Measurements from ENCODE around the gene PPID. TPM values are rescaled to one million over a fixed set of nuclear protein-coding genes. Genes with fewer than 3 reads are reported as not detected.
"Not testable (repeated sequence)": the region's sequence is repeated elsewhere in the genome, so short reads cannot be mapped to it uniquely, and the experiment has no call there.

The PPID gene
- total and polyA plus RNA-seq, 2 donors (not counting 1 experiment from before 2014, with no cell fraction given) = 9.4 to 23.7 TPM

DNA sequence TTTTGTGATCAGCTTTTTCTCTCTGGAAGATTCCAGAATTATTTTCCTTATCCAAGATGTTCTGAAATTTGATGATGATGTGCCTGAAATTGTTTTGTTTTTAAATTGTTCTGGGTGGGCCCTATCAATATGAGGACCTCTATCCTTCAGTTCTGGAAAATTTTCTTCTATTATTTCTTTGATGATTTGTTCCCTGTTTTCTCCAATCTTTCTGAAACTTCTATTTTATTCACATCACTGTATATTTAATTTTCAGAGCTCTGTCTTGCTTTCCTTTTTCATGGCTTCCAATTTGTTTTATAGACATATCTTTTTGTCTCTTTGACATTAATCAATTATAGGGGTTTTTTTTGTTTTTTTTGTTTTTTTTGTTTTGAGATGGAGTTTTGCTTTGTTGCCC lies 33.4 kb upstream of the PPID start:
- Mint-ChIP-seq H3K9me3 (ENCODE audit: insufficient read depth) (no peaks in the 10 kb centered on the region), H3K4me1 (no peaks in the 10 kb centered on the region), H3K27ac (no peak overlapping the region), H3K27me3 (peaks cover 44% of the 10 kb centered on the region), H3K4me3 (no peak overlapping the region)
- Histone ChIP-seq H2AFZ (ENCODE audit: insufficient read depth, low read depth, low read length, poor library complexity, severe bottlenecking) (no peak overlapping the region), H3K9ac (ENCODE audit: low read length) (no peak overlapping the region), H3K36me3 (replicated peaks in 1 of 2; ENCODE audit: control extremely low read depth in 1 of 2, control insufficient read depth in 1 of 2, extremely low read depth in 1 of 2, insufficient read depth in 2 of 2, low read length in 1 of 2) (no peaks in the 10 kb centered on the region), H3K27me3 (replicated peaks in 1 of 4; ENCODE audit: control extremely low read depth in 1 of 4, control insufficient read depth in 3 of 4, insufficient read depth in 4 of 4, low read length in 3 of 4) (peaks cover 0 to 28% (median 16%) of the 10 kb centered on the region in 4 experiments), H3K9me3 (ENCODE audit: control extremely low read depth in 1 of 3, control insufficient read depth in 2 of 3, insufficient read depth in 1 of 3, low read length in 2 of 3) (peaks cover 5 to 22% (median 6%) of the 10 kb centered on the region in 3 donors), H3K4me2 (replicated peaks; ENCODE audit: low read depth, low read length, poor library complexity, severe bottlenecking) (no peak overlapping the region), H4K20me1 (ENCODE audit: control insufficient read depth, insufficient read depth, low read length, poor library complexity, severe bottlenecking) (no peaks in the 10 kb centered on the region), H3K27ac (ENCODE audit: low read length in 2 of 2) (no peak overlapping the region), H3K4me1 (ENCODE audit: control insufficient read depth in 2 of 2, insufficient read depth in 2 of 2, low read length in 2 of 2) (no peaks in the 10 kb centered on the region), H3K4me3 (ENCODE audit: control extremely low read depth in 1 of 5, extremely low read depth in 1 of 5, insufficient read depth in 1 of 5, low read depth in 2 of 5, low read length in 4 of 5) (no peak overlapping the region), H3K79me2 (ENCODE audit: control insufficient read depth, insufficient read depth, low read length) (no peaks in the 10 kb centered on the region)
- ChIA-PET POLR2A (no interaction called here), CTCF (no interaction called here)
- ATAC-seq (ENCODE audit: low read depth) (no peak), DNase-seq (no peak)
- no peak for TF ChIP-seq EZH2 (IDR thresholded peaks at IDR 0.05; ENCODE audit: borderline replicate concordance, insufficient read depth, low read depth, low read length, poor library complexity, severe bottlenecking)
- TF ChIP-seq, protein P1, sequence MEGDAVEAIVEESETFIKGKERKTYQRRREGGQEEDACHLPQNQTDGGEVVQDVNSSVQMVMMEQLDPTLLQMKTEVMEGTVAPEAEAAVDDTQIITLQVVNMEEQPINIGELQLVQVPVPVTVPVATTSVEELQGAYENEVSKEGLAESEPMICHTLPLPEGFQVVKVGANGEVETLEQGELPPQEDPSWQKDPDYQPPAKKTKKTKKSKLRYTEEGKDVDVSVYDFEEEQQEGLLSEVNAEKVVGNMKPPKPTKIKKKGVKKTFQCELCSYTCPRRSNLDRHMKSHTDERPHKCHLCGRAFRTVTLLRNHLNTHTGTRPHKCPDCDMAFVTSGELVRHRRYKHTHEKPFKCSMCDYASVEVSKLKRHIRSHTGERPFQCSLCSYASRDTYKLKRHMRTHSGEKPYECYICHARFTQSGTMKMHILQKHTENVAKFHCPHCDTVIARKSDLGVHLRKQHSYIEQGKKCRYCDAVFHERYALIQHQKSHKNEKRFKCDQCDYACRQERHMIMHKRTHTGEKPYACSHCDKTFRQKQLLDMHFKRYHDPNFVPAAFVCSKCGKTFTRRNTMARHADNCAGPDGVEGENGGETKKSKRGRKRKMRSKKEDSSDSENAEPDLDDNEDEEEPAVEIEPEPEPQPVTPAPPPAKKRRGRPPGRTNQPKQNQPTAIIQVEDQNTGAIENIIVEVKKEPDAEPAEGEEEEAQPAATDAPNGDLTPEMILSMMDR (IDR thresholded peaks at IDR 0.05) = no peak
- intact Hi-C loops (cut with micrococcal nuclease) = no loop called here

DNA sequence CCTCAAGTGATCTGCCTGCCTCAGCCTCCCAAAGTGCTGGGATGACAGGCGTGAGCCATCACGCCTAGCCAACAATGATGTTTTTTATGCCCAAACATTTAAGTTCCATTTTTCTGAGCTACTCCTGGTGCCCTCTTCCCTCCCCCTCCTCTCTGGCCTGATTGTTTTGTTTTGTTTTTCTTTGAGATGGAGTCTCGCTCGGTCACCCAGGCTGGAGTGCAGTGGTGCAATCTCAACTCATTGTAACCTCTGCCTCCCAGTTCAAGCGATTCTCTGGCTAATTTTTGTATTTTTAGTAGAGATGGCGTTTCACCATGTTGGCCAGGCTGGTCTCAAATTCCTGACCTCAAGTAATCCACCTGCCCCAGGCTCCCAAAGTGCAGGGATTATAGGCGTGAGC lies 32.6 kb upstream of the PPID start:
- H3K4me3 Mint-ChIP-seq; H3K79me2 ChIP-seq (ENCODE audit: control insufficient read depth, insufficient read depth, low read length); DNase-seq; POLR2A ChIA-PET; CTCF ChIA-PET; H3K4me1 Mint-ChIP-seq; H3K9me3 Mint-ChIP-seq (ENCODE audit: insufficient read depth); H3K9ac ChIP-seq (ENCODE audit: low read length); ATAC-seq (ENCODE audit: low read depth); H4K20me1 ChIP-seq (ENCODE audit: control insufficient read depth, insufficient read depth, low read length, poor library complexity, severe bottlenecking); intact Hi-C loops (cut with micrococcal nuclease); H3K27ac Mint-ChIP-seq; H2AFZ ChIP-seq (ENCODE audit: insufficient read depth, low read depth, low read length, poor library complexity, severe bottlenecking); H3K4me3 ChIP-seq (ENCODE audit: control extremely low read depth in 1 of 5, extremely low read depth in 1 of 5, insufficient read depth in 1 of 5, low read depth in 2 of 5, low read length in 4 of 5); H3K27ac ChIP-seq (ENCODE audit: low read length in 2 of 2); H3K4me2 ChIP-seq (replicated peaks; ENCODE audit: low read depth, low read length, poor library complexity, severe bottlenecking); H3K36me3 ChIP-seq (replicated peaks in 1 of 2; ENCODE audit: control extremely low read depth in 1 of 2, control insufficient read depth in 1 of 2, extremely low read depth in 1 of 2, insufficient read depth in 2 of 2, low read length in 1 of 2); H3K4me1 ChIP-seq (ENCODE audit: control insufficient read depth in 2 of 2, insufficient read depth in 2 of 2, low read length in 2 of 2): not testable (repeated sequence)
- peaks cover 40% of the 10 kb centered on the region for H3K27me3 Mint-ChIP-seq
- WGBS (ENCODE audit: insufficient coverage) = 91% methylated on average over 1 of the region's 7 CpGs
- H3K9me3 ChIP-seq (ENCODE audit: control extremely low read depth in 1 of 3, control insufficient read depth in 2 of 3, insufficient read depth in 1 of 3, low read length in 2 of 3) = peaks cover 5 to 22% (median 6%) of the 10 kb centered on the region in 3 donors
- H3K27me3 ChIP-seq (replicated peaks in 1 of 4; ENCODE audit: control extremely low read depth in 1 of 4, control insufficient read depth in 3 of 4, insufficient read depth in 4 of 4, low read length in 3 of 4) = peaks cover 0 to 21% (median 12%) of the 10 kb centered on the region in 4 experiments

All from B cell (primary cell).